HG03060 (cell line): ENCODE data around the gene ADAM12.
"Not testable (repeated sequence)": the region's sequence is repeated elsewhere in the genome, so short reads cannot be mapped to it uniquely, and the experiment has no call there.

Experiments used
- ATAC-seq: cut with Tn5 transposase; IDR thresholded peaks from one replicate; pipeline ENCODE4 v1.9.1; 2021; ENCODE audit warnings: low read depth, moderate number of reproducible peaks; ENCODE audit not compliant: unreplicated experiment

ADAM12 gene

DNA sequence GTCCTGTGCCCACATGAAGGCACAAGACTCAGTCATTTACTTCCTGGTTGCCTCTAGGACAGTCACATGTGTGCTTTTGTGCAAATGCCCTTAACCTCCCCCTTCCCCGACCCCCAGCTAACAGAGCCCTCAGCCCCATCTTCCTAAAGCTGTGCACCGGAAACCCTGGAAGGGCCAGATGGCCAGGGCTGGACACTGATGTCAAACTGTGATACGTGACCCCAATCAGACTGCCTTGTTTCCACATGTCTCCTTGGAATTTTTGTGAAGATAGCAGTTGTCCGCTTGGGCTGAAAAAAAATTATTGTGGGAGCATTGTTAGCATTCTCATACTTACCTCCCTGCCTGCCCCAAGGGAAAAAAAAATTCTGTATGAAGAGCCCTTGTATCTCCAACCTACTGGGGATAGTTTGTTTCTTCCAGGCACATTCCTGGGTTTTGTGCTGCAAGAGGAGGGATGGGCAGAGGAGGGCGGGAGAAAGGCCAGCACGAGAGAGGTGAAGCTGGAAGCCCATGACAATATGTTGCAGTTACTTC, 17.0 kb upstream of the ADAM12 start:
- ATAC-seq: no peak

DNA sequence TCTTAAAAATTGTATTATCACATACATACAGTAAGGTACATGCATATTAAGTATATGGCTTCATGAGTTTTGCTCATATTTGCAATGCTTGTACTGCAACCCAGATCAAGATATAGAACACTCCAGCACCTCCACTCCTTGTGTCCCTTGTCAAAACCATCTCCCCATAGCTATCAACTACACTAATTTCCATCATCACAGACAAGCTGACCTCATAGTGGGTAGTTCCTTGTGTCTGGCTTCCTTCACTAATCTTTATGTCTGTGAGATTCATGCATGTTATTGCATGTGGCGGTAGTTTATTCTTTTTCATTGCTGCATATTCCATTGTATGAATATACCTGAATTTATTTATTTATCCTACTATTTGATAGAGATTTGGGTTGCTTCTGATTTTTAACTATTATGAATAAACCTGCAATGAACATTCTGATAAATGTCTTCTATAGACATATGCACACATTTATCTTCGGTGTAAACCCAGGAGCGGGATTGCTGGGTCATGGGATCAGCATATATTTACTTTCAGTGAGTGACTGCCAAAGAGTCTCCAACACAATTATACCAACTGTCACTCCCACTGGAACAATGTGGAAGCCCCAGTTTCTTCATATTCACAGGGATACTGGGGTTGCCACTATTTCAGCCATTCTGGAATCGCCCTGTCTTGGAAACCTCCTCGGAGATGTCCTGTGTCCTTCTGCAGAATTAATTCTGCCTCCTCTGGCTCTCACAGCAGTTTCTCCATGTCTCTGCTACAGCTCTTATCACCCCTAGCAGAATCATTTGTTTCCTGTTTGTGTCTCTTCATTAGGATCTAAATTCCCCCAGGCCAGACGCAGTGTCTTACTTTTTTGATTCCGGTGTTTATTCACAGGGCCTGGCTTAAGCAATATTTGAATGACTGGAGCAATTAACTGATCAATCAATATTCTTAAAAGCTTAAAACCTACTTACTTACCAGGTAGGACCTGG, 14.7 kb upstream of the ADAM12 start:
- ATAC-seq: no peak

DNA sequence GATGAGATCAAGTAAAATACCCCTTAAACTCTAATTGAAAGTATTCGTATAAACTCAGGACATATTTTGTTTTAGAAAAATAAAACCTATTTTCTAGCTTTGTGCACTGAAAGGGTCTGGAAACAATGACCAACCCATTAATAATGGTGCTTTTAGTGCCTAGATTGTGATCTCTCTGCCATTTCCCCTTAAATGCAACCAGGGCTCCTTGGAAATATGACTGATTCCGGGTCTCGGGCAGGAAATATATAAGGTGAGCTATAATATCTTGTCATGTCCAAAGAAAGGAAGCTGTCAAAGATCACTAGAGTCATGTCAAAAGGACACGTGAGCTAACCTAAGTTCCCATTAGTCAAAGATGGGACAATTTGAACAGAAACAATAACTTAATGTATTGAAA, 12.4 kb upstream of the ADAM12 start:
- ATAC-seq: no peak

- no peak for ATAC-seq
These were observed 10.6 kb upstream of the ADAM12 start for GRCh38 chr10:126398924-126399323.

GRCh38 chr10:126398383-126398743, 10.1 kb upstream of the ADAM12 start:
- ATAC-seq: no peak

DNA sequence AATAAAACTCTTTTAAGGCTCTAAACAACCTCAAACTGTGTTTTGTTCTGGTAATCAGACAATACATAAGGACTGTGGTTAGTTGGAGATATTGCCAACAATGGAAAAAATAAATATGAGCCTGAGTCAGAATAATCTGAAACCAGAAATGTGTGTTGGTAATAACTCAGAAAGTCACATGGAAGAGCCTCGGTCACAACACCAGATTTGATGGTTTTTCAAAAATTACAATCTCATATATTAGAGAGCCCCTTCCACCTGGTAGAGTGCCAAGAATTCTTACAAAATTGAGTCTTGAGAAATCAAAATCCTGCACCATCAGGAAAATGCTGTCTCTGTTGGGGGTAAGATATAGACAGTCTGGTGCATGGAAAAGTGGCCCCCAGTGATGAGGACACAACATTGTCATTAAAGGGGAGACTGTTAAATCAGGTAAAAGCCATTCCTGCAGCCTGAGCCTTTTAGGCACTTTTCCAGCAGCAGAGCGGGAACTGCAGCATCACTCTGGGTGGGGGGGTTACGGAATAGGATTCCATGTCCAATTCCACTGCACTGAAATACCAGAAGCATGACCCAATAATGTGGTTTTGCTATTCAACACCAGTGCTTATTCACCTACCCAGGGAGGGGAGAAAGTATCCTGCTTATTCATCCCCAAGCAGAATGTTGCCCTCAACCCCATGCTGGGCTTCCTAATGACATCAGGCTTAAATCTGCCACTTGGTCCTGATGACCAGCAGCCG, 9.5 kb upstream of the ADAM12 start:
- ATAC-seq: no peak

- ATAC-seq: no peak
These were observed 8.9 kb upstream of the ADAM12 start for GRCh38 chr10:126397156-126397555.

DNA sequence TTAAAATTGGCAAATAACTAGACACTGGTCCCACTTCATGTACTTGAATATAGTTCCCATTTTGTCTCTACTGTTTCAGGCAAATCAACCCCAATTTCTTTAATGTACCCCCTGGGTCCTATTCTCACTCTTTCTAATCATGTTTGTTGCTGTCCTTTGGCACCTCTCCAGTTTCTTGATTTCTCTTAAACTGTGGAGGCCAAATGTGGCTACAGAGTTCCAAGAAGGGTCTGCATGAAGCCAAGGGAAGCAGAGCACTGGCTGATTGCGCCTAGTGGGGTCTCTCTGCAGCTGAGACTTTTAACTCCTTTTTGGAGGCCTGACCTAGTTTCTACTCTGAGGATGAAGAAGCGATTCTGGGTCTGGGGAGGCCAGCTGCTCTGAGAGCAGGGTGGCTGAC, 6.7 kb upstream of the ADAM12 start:
- ATAC-seq: no peak

GRCh38 chr10:126393076-126393475, 4.8 kb upstream of the ADAM12 start:
- ATAC-seq: no peak

DNA sequence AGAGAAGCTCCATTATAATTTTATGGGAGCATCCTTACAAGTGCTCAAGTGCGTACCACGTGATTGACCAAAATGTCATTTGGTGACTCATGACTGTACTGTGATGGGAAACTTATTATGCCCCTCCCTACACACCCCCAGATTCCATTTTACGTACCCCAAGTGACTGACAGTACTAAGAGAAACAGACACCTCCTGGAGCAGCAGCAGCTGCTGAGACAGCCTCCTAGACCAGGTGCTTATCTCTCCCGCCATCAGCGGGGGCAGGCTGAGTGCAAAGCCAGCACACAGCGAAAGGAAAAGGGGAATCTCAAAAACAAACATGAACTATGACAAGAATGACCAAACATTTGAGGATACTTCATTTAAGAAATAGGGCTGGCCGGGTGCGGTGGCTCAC, 4.2 kb upstream of the ADAM12 start:
- no peak for ATAC-seq

DNA sequence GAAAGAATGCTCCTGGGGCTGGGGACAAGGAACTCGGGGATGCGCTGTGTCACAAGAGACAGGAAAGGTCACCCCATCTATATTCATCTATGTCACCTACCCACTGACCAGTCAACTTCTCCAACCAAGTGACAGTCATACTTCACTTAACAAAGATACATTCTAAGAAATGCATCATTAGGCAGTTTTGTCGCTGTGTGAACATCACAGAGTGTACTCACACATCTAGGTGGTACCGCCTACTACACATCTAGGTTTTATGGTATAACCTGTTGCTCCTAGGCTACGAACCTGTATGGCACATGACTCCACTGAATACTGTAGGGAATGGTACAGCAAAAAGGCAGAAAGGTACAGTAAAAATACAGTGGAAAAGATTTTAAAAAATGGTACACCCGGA, 3.8 kb upstream of the ADAM12 start:
- ATAC-seq: no peak

DNA sequence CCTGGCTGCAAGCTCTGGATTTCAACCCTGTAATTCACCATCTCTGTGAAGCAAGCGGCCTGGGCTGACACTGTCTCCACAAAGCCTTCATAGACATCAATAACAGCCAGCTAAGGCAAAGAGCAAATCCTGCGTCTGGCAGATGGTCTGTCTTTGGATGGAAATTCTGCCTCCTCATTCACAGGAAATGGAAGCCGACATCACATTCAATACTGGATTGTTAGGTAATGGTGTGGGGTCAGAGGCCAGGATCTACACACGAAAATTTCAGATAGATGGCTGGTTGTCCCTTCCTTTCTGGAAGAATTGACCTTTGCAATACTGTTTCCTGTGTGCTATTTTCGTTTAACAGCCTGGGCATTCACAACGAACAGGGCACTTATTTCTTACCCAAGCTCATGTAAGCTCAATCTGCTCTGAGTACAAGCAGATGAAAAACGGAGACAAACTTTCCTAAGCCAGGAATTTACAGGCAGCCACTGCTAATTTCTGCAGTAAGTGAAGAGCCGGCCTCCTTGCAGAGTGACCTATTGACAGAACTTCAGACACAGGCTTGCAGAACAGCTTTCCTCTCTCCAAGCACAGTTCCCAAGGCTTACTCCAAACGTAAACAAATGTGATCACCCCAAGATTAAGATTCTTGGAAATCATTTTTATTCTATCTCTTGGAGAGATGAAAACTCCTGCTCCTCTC, 3.1 kb upstream of the ADAM12 start:
- ATAC-seq: no peak

- no peak for ATAC-seq
These were observed 2.0 kb upstream of the ADAM12 start for GRCh38 chr10:126390324-126390723.

- no peak for ATAC-seq
These were observed 996 bp downstream of the ADAM12 start for GRCh38 chr10:126387041-126387921.

- no peak for ATAC-seq
These were observed 3.9 kb downstream of the ADAM12 start for GRCh38 chr10:126384269-126384873.

- no peak for ATAC-seq
These were observed 7.8 kb downstream of the ADAM12 start for GRCh38 chr10:126380352-126381076.

DNA sequence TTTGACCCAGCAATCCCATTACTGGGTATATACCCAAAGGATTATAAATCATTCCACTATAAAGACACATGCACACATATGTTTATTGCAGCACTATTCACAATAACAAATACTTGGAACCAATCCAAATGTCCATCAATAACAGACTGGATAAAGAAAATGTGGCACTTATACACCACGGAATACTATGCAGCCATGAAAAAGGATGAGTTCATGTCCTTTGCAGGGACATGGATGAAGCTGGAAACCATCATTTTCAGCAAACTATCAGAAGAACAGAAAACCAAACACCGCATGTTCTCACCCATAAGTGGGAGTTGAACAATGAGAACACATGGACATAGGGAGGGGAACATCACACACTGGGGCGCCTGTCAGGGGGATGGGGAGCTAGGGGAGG, 9.1 kb downstream of the ADAM12 start:
- ATAC-seq: not testable (repeated sequence)

DNA sequence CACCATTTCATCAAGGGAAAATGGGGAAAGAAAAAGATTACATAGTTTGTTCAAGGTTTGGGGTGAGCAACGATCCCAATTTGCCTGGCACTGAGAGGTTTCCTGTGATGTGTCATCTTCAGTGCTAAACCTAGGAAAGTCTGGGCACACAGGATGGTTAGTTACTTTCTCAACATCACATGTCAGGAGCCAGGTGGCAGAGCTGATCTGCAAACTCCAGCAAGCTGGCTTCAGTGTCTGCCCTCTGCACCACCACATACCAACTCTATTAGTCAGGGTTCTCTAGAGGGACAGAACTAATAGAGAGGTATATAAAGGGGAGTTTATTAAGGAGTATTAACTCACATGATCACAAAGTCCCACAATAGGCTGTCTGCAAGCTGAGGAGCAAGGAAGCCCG, 11.3 kb downstream of the ADAM12 start:
- ATAC-seq: no peak
